Measurements from ENCODE around the gene ASPA.

DNA sequence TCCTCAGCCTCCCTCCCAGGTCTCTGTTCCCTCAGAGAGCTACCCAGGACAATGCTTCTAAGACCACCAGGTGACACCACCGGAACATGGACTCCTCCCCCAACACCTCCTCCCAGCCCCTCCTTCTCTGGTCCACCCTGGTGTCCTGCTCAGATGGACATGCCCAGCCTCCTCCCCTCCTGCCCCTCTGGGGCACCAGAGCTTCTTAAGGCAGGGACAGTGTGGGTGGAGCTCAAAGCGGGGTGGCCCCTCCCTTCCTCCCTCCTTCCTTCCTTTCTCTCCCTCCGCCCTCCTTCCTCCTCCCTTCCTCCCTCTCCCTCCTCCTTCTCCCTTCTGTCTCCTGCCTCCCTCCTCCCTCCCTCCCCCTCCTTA is 59.1 kb downstream of the ASPA start:
- TF ChIP-seq, protein P1, sequence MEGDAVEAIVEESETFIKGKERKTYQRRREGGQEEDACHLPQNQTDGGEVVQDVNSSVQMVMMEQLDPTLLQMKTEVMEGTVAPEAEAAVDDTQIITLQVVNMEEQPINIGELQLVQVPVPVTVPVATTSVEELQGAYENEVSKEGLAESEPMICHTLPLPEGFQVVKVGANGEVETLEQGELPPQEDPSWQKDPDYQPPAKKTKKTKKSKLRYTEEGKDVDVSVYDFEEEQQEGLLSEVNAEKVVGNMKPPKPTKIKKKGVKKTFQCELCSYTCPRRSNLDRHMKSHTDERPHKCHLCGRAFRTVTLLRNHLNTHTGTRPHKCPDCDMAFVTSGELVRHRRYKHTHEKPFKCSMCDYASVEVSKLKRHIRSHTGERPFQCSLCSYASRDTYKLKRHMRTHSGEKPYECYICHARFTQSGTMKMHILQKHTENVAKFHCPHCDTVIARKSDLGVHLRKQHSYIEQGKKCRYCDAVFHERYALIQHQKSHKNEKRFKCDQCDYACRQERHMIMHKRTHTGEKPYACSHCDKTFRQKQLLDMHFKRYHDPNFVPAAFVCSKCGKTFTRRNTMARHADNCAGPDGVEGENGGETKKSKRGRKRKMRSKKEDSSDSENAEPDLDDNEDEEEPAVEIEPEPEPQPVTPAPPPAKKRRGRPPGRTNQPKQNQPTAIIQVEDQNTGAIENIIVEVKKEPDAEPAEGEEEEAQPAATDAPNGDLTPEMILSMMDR (IDR thresholded peaks at IDR 0.05; ENCODE audit: insufficient read depth, low read length): no peak
- no peak for TF ChIP-seq POLR2AphosphoS5 (IDR thresholded peaks at IDR 0.05; ENCODE audit: low read depth)

All from HL-60 (cell line).